Stimulated activated CD4-positive, alpha-beta T cell treated with anti-CD3 and anti-CD28 coated beads, Interleukin-12 subunit alpha, Interleukin-12 subunit beta, amount 100 ng/mL, for 48 hours (primary cell): Measurements from ENCODE around the gene ZNHIT3.
A peak's percentile ranks its signal among the peaks of the same experiment; 100 is the strongest.

Source experiments
- DNase-seq, 3 donors: peaks; one replicate each; pipeline ENCODE4 v3.0.0-alpha.2; 2020; ENCODE audit warnings: low read depth in 2 of 3, low spot score in 1 of 3

The ZNHIT3 gene

GRCh38 chr17:36509272-36509985 lies 22.9 kb downstream of the ZNHIT3 start:
- DNase-seq, result no peak

- DNase-seq, result no peak
Observed at GRCh38 chr17:36510636-36511035, 24.2 kb downstream of the ZNHIT3 start.

- DNase-seq, result no peak
Observed at GRCh38 chr17:36511216-36511615, 24.7 kb downstream of the ZNHIT3 start.

GRCh38 chr17:36512641-36513040 lies 26.2 kb downstream of the ZNHIT3 start:
- no peak for DNase-seq

DNA sequence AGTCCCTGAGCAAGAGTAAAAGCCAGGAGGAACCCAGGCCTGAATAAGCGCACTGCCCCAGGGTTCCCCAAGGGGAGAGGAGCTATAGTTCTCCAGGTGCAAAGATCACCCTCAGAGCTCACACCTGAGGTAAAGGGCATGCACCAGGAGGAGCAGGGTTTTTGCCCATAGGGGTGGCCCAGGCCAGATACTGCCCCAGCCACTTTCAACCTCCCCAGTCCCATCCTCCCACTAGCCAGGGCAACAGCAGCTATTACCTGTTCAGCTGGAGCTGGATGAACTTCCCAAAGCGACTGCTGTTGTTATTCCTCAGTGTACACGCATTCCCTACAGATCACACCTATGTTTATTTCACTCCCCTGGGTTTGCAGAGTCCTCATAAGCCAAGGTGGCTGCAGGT lies 28.4 kb downstream of the ZNHIT3 start:
- no peak for DNase-seq

DNA sequence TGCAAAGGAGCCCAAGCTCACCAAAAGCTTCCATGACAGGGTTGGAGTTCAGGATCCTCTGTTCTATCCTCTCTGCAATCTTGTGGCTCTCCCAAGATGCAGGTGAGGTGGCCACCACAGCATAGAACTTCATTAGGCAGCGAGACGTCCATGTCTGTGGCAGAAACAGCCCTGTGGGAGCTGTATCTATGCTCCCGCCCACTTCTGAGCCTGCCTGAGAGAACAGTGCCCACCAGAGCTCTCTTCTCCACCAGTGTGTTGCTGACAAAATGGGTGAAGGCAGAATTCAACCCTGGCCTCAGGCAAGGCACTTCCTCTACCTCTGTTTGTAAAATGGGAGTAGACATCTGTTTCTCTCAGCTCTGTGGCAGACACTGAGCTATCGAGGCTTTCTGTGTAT lies 29.4 kb downstream of the ZNHIT3 start:
- DNase-seq, result no peak

GRCh38 chr17:36523113-36523512 lies 36.6 kb downstream of the ZNHIT3 start:
- DNase-seq, result no peak

DNA sequence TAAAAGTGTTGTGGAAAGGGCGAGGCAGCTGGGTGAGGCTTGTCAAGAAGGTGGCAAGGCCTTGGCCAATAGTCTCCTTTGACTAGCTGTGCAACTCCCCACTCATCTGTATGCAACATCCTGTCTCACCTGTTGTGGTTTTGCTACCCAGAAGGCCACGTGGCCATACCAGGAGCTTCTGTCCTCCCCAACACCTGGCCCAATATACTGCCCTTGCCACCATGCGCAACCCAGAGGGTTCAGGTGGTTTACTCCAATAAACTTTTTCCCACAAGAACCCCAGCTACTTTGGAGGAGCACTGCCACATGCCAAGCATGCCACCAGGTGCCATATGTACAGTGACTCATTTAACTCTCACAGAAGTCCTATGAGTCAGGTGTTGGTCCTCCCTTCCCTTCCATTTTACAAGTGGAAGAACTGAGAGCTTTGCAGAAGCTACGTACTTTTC lies 38.0 kb downstream of the ZNHIT3 start:
- no peak for DNase-seq

- no peak for DNase-seq
Observed at GRCh38 chr17:36525113-36525512, 38.6 kb downstream of the ZNHIT3 start.

DNA sequence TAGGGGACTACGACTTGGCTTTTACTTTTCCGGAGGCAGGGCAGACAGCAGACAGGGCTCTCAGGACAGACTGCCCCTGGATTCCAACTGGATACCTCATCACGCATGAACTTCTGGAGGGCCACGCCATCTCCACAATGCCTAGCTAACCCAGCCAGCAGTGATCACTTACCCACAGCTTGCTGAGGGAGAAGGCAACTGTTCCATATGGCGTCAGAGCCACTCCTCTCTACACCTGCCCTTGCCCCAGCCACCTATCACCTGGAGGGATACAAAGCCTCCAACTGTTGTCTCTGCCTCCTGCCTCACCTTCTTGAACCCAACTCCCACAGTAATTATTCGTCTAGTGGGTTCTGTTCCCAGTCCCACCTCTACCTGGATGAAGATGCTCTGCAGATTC lies 39.4 kb downstream of the ZNHIT3 start:
- no peak for DNase-seq

DNA sequence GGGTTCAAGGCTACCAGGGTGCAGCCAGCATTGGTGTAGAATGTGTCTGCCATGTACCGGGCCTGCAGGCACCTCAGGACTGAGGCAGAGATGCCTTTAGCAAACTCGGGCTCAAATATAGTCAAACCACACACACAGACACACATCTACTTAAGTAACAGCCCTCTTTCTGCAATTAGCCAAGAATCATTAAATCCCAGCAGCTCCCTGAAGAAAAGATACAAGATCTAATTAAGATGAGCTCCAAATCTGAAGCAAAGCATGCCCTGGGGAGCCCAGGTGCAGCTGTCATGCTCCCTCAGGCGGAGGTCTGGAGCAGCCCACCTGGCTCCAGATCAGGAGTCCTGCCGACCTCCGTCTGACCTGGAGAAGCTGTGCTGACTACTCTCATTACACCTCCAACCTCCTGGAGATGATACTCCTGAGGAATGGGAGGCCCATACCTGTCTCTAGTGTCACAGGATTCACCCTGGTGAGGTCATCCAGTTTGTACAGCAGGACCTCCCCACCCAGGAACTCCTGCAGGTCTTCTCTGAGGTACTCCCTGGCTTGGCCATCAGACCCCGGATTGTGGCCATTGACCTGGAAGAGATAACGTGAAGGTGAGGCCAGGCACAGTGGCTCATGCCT lies 41.3 kb downstream of the ZNHIT3 start:
- no peak for DNase-seq

GRCh38 chr17:36529121-36529520 lies 42.6 kb downstream of the ZNHIT3 start:
- DNase-seq, result no peak

- DNase-seq, result no peak
Observed at GRCh38 chr17:36532435-36532975, 46.0 kb downstream of the ZNHIT3 start.

GRCh38 chr17:36533935-36534839 lies 47.7 kb downstream of the ZNHIT3 start:
- peak; percentile 34 to 47 (median 36) for DNase-seq

DNA sequence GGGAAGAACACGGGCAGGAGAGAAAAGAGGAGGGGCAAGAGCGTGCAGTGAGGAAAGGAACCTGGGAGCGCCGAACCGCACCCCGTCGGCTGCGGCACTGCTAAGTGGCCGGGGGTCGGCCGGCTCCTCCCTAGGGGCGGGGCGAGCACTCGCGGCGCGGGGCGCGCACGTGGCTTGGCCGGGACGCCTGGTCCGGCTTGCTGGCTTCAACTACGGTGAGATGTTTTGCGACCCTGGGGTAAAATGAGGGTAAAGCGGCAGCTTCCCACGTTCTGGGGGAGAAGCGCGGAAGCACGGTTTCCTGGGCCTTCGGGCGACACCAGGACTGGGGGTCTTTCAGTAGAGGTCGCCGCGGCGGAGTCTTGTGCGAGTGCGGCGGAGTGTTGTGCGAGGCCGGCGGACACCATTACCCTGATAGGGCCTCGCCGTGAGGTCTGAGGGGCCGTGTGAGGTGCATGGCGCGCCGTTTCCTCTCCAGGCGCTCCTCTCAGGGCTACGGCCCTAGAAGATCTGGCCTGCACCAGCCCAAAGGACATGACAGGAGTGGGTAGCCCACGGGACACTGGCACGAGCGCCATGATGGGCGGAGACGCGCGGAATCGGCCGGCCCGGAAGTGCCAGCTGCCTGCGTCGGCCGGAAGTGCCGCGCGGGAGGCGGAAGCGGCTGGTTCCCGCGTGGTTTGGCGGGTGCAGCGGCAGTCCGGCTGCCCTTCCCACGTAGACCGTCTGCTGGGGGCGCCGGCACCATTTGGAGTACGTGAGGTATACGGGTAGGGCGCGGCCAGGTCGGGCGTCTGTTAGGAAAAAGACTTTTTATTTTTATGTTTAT lies 48.6 kb downstream of the ZNHIT3 start, which contains the start of the genes MYO19 and PIGW:
Gene MYO19, minus strand, starts transcription at position 29 of the 829 bp plus-strand sequence. CDS start 2,330 bp downstream, outside the sequence.
Gene PIGW, plus strand, starts transcription at position 148 of the 829 bp plus-strand sequence. CDS start 2,115 bp downstream, outside the sequence.
- peak; percentile 69 to 85 (median 78) for DNase-seq

DNA sequence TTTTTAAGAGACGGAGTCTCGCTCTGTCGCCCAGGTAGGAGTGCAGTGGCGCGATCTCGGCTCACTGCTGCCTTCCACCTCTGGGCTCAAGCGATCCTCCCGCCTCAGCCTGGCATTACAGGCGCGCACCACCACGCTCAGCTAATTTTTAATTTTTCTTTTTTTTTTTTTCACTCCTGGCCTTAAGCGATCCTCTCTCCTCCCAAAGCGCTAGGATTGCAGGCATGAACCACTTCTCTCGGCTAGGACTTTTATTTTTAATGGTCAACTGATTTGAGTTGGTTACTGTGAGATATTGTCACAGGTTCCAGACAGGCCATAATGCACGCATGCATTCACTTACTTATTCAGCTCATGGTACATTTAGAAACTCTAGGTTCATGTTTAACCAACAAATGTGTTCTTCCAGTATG lies 49.2 kb downstream of the ZNHIT3 start:
- DNase-seq, result no peak

DNA sequence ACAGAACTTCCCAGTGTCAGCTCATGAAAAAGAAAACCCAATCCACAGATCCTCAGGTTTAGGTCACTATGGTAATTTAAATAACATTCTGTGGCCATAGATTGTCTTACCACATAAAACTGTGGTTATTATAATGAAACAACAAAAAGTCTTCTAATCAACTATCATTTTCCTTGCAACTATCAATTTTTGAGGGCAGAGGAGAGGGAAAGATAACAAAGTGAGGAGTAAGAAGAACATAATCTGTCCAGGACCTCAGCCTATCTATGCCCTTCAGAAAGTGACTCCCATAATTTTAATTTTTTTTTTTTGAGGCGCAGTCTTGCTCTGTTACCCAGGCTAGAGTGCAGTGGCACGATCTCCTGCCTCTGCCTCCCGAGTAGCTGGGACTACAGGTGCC lies 54.2 kb downstream of the ZNHIT3 start:
- DNase-seq, result no peak

- no peak for DNase-seq
Observed at GRCh38 chr17:36542755-36543154, 56.3 kb downstream of the ZNHIT3 start.

DNA sequence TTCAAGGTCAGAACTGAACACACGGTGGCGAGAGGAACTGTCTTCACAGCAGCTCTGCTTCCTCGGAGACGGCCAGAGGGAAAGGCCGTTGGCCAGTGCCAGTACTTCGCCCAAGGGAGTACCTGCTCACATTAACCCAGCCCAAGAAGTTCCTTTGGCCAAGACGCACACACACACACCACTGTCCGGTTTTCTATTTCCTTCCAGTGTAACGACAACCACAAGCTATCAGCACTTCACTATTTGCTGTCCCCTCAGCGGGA lies 57.5 kb downstream of the ZNHIT3 start:
- DNase-seq, result peak in 1 of 3 donors; percentile 9

- DNase-seq, result peak; percentile 76 to 94 (median 81)
Observed at GRCh38 chr17:36544307-36545076, 58.0 kb downstream of the ZNHIT3 start, which contains the start of gene GGNBP2. TSS of gene GGNBP2 (plus strand) at chr17:36544919. CDS start at chr17:36545725, 806 bp downstream.
